ENCODE measurements around the gene C2CD3.

- TF ChIP-seq POLR2AphosphoS5 (IDR thresholded peaks at IDR 0.05; ENCODE audit: low read length) (no peak), RCOR1 (conservative IDR thresholded peaks at IDR 0.05; ENCODE audit: low read depth, low read length) (no peak), ZNF24 (IDR thresholded peaks at IDR 0.05) (no peak), PAX5 (IDR thresholded peaks at IDR 0.05; ENCODE audit: borderline replicate concordance, low read depth, low read length) (no peak), SMAD1 (IDR thresholded peaks at IDR 0.05; ENCODE audit: low read depth, partially characterized antibody) (no peak), CREM (IDR thresholded peaks at IDR 0.05; ENCODE audit: low read depth) (no peak), CHD1 (IDR thresholded peaks at IDR 0.05; ENCODE audit: low read depth, low read length) (no peak)
- TF ChIP-seq, protein P1, sequence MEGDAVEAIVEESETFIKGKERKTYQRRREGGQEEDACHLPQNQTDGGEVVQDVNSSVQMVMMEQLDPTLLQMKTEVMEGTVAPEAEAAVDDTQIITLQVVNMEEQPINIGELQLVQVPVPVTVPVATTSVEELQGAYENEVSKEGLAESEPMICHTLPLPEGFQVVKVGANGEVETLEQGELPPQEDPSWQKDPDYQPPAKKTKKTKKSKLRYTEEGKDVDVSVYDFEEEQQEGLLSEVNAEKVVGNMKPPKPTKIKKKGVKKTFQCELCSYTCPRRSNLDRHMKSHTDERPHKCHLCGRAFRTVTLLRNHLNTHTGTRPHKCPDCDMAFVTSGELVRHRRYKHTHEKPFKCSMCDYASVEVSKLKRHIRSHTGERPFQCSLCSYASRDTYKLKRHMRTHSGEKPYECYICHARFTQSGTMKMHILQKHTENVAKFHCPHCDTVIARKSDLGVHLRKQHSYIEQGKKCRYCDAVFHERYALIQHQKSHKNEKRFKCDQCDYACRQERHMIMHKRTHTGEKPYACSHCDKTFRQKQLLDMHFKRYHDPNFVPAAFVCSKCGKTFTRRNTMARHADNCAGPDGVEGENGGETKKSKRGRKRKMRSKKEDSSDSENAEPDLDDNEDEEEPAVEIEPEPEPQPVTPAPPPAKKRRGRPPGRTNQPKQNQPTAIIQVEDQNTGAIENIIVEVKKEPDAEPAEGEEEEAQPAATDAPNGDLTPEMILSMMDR (IDR thresholded peaks at IDR 0.05 in 2 of 3, conservative IDR thresholded peaks at IDR 0.05 in 1 of 3; ENCODE audit: control insufficient read depth in 2 of 3, extremely low read depth in 1 of 3, insufficient read depth in 1 of 3, low read depth in 3 of 3, low read length in 3 of 3), result no peak
These were observed 186.9 kb downstream of the C2CD3 start for GRCh38 chr11:73983741-73984538.
